Neural cell (in vitro differentiated cells): ENCODE measurements around the gene OTOF. TPM values are rescaled to one million over a fixed set of nuclear protein-coding genes. Genes with fewer than 3 reads are reported as not detected.

Experiments
- H2AFZ ChIP-seq: fragments of 200-600, 300-800 bp; sonication (generic), shearing (Covaris generic); 2 replicates; pipeline ENCODE4 v1.6.0; 2014; ENCODE audit warnings: low read depth, mild to moderate bottlenecking, antibody characterized with exemption, low read length, moderate library complexity
- H3F3A ChIP-seq: fragments of 200-600 bp; shearing (Covaris generic); 2 replicates; pipeline ENCODE4 v1.6.1; 2016; ENCODE audit warnings: mild to moderate bottlenecking, moderate library complexity, mixed read lengths, antibody characterized with exemption, low read length; ENCODE audit not compliant: insufficient read depth, poor library complexity, severe bottlenecking
- H3K27ac ChIP-seq: fragments of 200-600, 300-800 bp; sonication (generic), shearing (Covaris generic); 2 replicates; pipeline ENCODE4 v1.5.1; 2014; ENCODE audit warnings: mild to moderate bottlenecking, low read length, moderate library complexity
- H3K27me3 ChIP-seq: fragments of 300-800, 200-600 bp; sonication (generic), shearing (Covaris generic); 2 replicates; pipeline ENCODE4 v1.6.0; 2014; ENCODE audit warnings: mild to moderate bottlenecking, low read depth, low read length, moderate library complexity; ENCODE audit not compliant: insufficient read depth
- H3K36me3 ChIP-seq: fragments of 300-800, 200-600 bp; sonication (generic), shearing (Covaris generic); 2 replicates; pipeline ENCODE4 v1.5.1; 2014; ENCODE audit warnings: mild to moderate bottlenecking, antibody characterized with exemption, low read length, moderate library complexity; ENCODE audit not compliant: insufficient read depth
- H3K4me2 ChIP-seq: fragments of 300-800, 200-600 bp; sonication (generic), shearing (Covaris generic); 2 replicates; pipeline ENCODE4 v1.6.0; 2014; ENCODE audit warnings: mild to moderate bottlenecking, low read length
- H3K4me3 ChIP-seq: fragments of 300-800, 200-600 bp; sonication (generic), shearing (Covaris generic); 2 replicates; pipeline ENCODE4 v1.5.1; 2014; ENCODE audit warnings: mild to moderate bottlenecking, low read length, moderate library complexity
- H3K79me2 ChIP-seq: fragments of 200-600 bp; shearing (Covaris generic); replicated peaks from 2 replicates; pipeline ENCODE4 v1.6.0; 2014; ENCODE audit warnings: mild to moderate bottlenecking, low read length, moderate library complexity; ENCODE audit not compliant: insufficient read depth
- H3K9ac ChIP-seq: fragments of 300-800, 200-600 bp; sonication (generic), shearing (Covaris generic); 2 replicates; pipeline ENCODE4 v1.6.1; 2016; ENCODE audit warnings: mild to moderate bottlenecking, low read length, mixed read lengths
- H3K9me2 ChIP-seq: fragments of 200-600 bp; shearing (Covaris generic); 2 replicates; pipeline ENCODE4 v1.6.1; 2016; ENCODE audit warnings: mild to moderate bottlenecking, low read length, mixed read lengths; ENCODE audit not compliant: insufficient read depth
- H3K9me3 ChIP-seq: fragments of 200-600, 300-800 bp; sonication (generic), shearing (Covaris generic); 2 replicates; pipeline ENCODE4 v1.6.1; 2016; ENCODE audit warnings: mild to moderate bottlenecking, mixed run types, low read length, moderate library complexity, mixed read lengths
- H4K20me1 ChIP-seq: fragments of 200-600 bp; shearing (Covaris generic); 2 replicates; pipeline ENCODE4 v1.6.1; 2016; ENCODE audit warnings: mild to moderate bottlenecking, mixed run types; ENCODE audit not compliant: insufficient read depth
- CTCF ChIP-seq: fragments of 450-650 bp; IDR thresholded peaks from 2 replicates; pipeline ENCODE4 v1.5.1; 2014; ENCODE audit warnings: antibody characterized with exemption, mild to moderate bottlenecking, moderate library complexity; ENCODE audit not compliant: poor library complexity, severe bottlenecking
- EP300 ChIP-seq: fragments of 450-650 bp; conservative IDR thresholded peaks from 2 replicates; pipeline ENCODE4 v1.6.1; 2014; ENCODE audit warnings: antibody characterized with exemption, mild to moderate bottlenecking, moderate library complexity; ENCODE audit not compliant: poor library complexity, severe bottlenecking
- EZH2 ChIP-seq: fragments of 200-600, 300-800 bp; shearing (Covaris generic), sonication (generic); IDR thresholded peaks from 2 replicates; pipeline ENCODE4 v1.6.1; 2014; ENCODE audit warnings: antibody characterized with exemption, low read length, borderline replicate concordance, mild to moderate bottlenecking; ENCODE audit not compliant: insufficient read depth, poor library complexity, severe bottlenecking
- MXI1 ChIP-seq: fragments of 450-650 bp; conservative IDR thresholded peaks from 2 replicates; pipeline ENCODE4 v1.6.1; 2014; ENCODE audit warnings: antibody characterized with exemption, mild to moderate bottlenecking; ENCODE audit not compliant: poor library complexity, severe bottlenecking
- POLR2AphosphoS5 ChIP-seq: IDR thresholded peaks from 2 replicates; pipeline ENCODE4 v1.6.1; 2012
- RAD21 ChIP-seq: fragments of 450-650 bp; conservative IDR thresholded peaks from 2 replicates; pipeline ENCODE4 v1.6.1; 2014; ENCODE audit warnings: antibody characterized with exemption, mild to moderate bottlenecking, moderate library complexity
- REST ChIP-seq: IDR thresholded peaks from 2 replicates; pipeline ENCODE4 v1.6.1; 2012; ENCODE audit warnings: borderline replicate concordance
- SMC3 ChIP-seq: fragments of 450-650 bp; conservative IDR thresholded peaks from 2 replicates; pipeline ENCODE4 v1.6.1; 2014; ENCODE audit warnings: antibody characterized with exemption, mild to moderate bottlenecking, moderate library complexity; ENCODE audit not compliant: poor library complexity
- TAF1 ChIP-seq: IDR thresholded peaks from 2 replicates; pipeline ENCODE4 v1.6.1; 2012; ENCODE audit warnings: low read depth
- polyA plus RNA-seq: library from polyadenylated mRNA; depleted of rRNA; stranded (reverse); fragments of >200 nt; gene quantifications from 2 replicates; pipeline ENCODE4 v1.2.3, GENCODE V29; 2014

The OTOF gene
- polyA plus RNA-seq, 1 donor from 2014 or later: not detected

- no peak overlapping the region for H3K27ac ChIP-seq
- H4K20me1 ChIP-seq: no peaks in the 10 kb centered on the region
- no peaks in the 10 kb centered on the region for H3K27me3 ChIP-seq
- no peaks in the 10 kb centered on the region for H3F3A ChIP-seq
- no peak overlapping the region for H3K4me2 ChIP-seq
- TF ChIP-seq SMC3 (no peak), MXI1 (no peak), CTCF (no peak)
- no peaks in the 10 kb centered on the region for H3K9me2 ChIP-seq
- no peak overlapping the region for H3K9ac ChIP-seq
- H3K36me3 ChIP-seq: no peaks in the 10 kb centered on the region
- no peaks in the 10 kb centered on the region for H3K9me3 ChIP-seq
- H2AFZ ChIP-seq: no peak overlapping the region
- H3K4me3 ChIP-seq: no peak overlapping the region
- no peaks in the 10 kb centered on the region for H3K79me2 ChIP-seq
These were observed 39.4 kb downstream of the OTOF start for GRCh38 chr2:26438526-26438925.

GRCh38 chr2:26435106-26435505, 42.8 kb downstream of the OTOF start:
- H3K27me3 ChIP-seq: no peaks in the 10 kb centered on the region
- no peaks in the 10 kb centered on the region for H3K79me2 ChIP-seq
- H2AFZ ChIP-seq: no peak overlapping the region
- H3K27ac ChIP-seq: no peak overlapping the region
- no peak overlapping the region for H3K9ac ChIP-seq
- H3F3A ChIP-seq: no peaks in the 10 kb centered on the region
- H3K4me3 ChIP-seq: no peak overlapping the region
- no peaks in the 10 kb centered on the region for H4K20me1 ChIP-seq
- H3K4me2 ChIP-seq: no peak overlapping the region
- no peaks in the 10 kb centered on the region for H3K9me2 ChIP-seq
- H3K9me3 ChIP-seq: no peaks in the 10 kb centered on the region
- TF ChIP-seq SMC3: no peak
- no peak for TF ChIP-seq MXI1
- no peak for TF ChIP-seq TAF1
- no peak for TF ChIP-seq RAD21
- no peak for TF ChIP-seq REST
- TF ChIP-seq EZH2: no peak
- no peak for TF ChIP-seq EP300
- TF ChIP-seq CTCF: no peak
- no peak for TF ChIP-seq POLR2AphosphoS5
- H3K36me3 ChIP-seq: no peaks in the 10 kb centered on the region
